NB4 (cell line): ENCODE results near the gene LARP4B.
"Not testable (repeated sequence)": the region's sequence is repeated elsewhere in the genome, so short reads cannot be mapped to it uniquely, and the experiment has no call there.

Source experiments
- DNase-seq: peaks from one replicate; pipeline ENCODE4 v3.0.0; 2010; ENCODE audit warnings: low read depth
- H3K4me3 ChIP-seq: one replicate; pipeline ENCODE4 v1.5.1; 2011; ENCODE audit warnings: mild to moderate bottlenecking, low read depth, low read length, moderate library complexity
- CTCF ChIP-seq: IDR thresholded peaks from one replicate; pipeline ENCODE4 v1.5.1; 2012; ENCODE audit warnings: low read depth, low read length
- MAX ChIP-seq: IDR thresholded peaks from 2 replicates; pipeline ENCODE4 v1.6.1; 2011; ENCODE audit warnings: low read depth, low read length
- MYC ChIP-seq: IDR thresholded peaks from 2 replicates; pipeline ENCODE4 v1.6.1; 2011; ENCODE audit warnings: low read depth, low read length
- POLR2A ChIP-seq: IDR thresholded peaks from 2 replicates; pipeline ENCODE4 v1.6.1; 2011; ENCODE audit warnings: mild to moderate bottlenecking; ENCODE audit not compliant: insufficient read length; ENCODE audit errors: extremely low read depth

LARP4B gene

GRCh38 chr10:945778-946177 is 14.3 kb upstream of the LARP4B start:
- H3K4me3 ChIP-seq: no peak overlapping the region
- no peak for DNase-seq
- TF ChIP-seq MYC (no peak), POLR2A (no peak), MAX (no peak), CTCF (no peak)

- peak; percentile 67 for DNase-seq
These were observed 12.7 kb upstream of the LARP4B start for GRCh38 chr10:944034-944831.

GRCh38 chr10:943334-944033 is 12.0 kb upstream of the LARP4B start:
- no peak for TF ChIP-seq CTCF
- TF ChIP-seq MAX: no peak
- TF ChIP-seq POLR2A: no peak
- TF ChIP-seq MYC: no peak
- DNase-seq: no peak
- H3K4me3 ChIP-seq: no peak overlapping the region

More at GRCh38 chr10:944034-944831, 12.7 kb upstream of the LARP4B start:
- H3K4me3 ChIP-seq: no peak overlapping the region
- no peak for TF ChIP-seq MYC
- TF ChIP-seq POLR2A: no peak
- no peak for TF ChIP-seq MAX
- TF ChIP-seq CTCF: no peak

GRCh38 chr10:938941-939678 is 7.6 kb upstream of the LARP4B start:
- no peak overlapping the region for H3K4me3 ChIP-seq
- no peak for DNase-seq
- TF ChIP-seq MYC (no peak), POLR2A (no peak), MAX (no peak), CTCF (no peak)

GRCh38 chr10:934746-935406 is 3.4 kb upstream of the LARP4B start:
- TF ChIP-seq MAX (no peak), POLR2A (no peak)
- no peak for DNase-seq
- no peak overlapping the region for H3K4me3 ChIP-seq

GRCh38 chr10:934165-934564 is 2.7 kb upstream of the LARP4B start:
- DNase-seq, H3K4me3 ChIP-seq: not testable (repeated sequence)
